H1 (cell line): ENCODE data around the gene WWC1.

ENCODE experiments used
- BRCA1 ChIP-seq: IDR thresholded peaks from 2 replicates; pipeline ENCODE4 v1.6.1; 2012; ENCODE audit warnings: low read depth, low read length, improper control_type of control experiment
- CEBPB ChIP-seq: IDR thresholded peaks from 2 replicates; pipeline ENCODE4 v1.6.1; 2012; ENCODE audit warnings: low read depth, low read length
- EP300 ChIP-seq, 2 experiments: IDR thresholded peaks; 1 replicate in 1 of 2; 2 replicates in 1 of 2; pipeline ENCODE4 v1.6.1; 2011 to 2012; ENCODE audit warnings: low read depth in 2 of 2, low read length in 2 of 2, mild to moderate bottlenecking in 2 of 2, borderline replicate concordance in 1 of 2, inconsistent platforms in 1 of 2, moderate library complexity in 1 of 2
- EZH2 ChIP-seq: fragments of 200-600 bp; sonication (generic); IDR thresholded peaks from 2 replicates; pipeline ENCODE4 v1.7.1; 2012; ENCODE audit warnings: low read depth, mild to moderate bottlenecking, moderate library complexity, low read length, inconsistent platforms; ENCODE audit not compliant: severe bottlenecking
- POLR2A ChIP-seq, 2 experiments: IDR thresholded peaks; 1 replicate in 1 of 2; 2 replicates in 1 of 2; pipeline ENCODE4 v1.6.1; 2011; ENCODE audit warnings: low read depth in 2 of 2, low read length in 2 of 2, mild to moderate bottlenecking in 2 of 2; ENCODE audit errors: control extremely low read depth in 1 of 2
- POLR2AphosphoS5 ChIP-seq: IDR thresholded peaks from 2 replicates; pipeline ENCODE4 v1.6.1; 2011; ENCODE audit warnings: low read depth, low read length
- SP1 ChIP-seq: IDR thresholded peaks from 2 replicates; pipeline ENCODE4 v1.6.1; 2011; ENCODE audit warnings: low read depth, low read length
- TAF1 ChIP-seq: IDR thresholded peaks from 2 replicates; pipeline ENCODE4 v1.6.1; 2011; ENCODE audit warnings: mild to moderate bottlenecking, low read depth, low read length
- YY1 ChIP-seq: IDR thresholded peaks from 2 replicates; pipeline ENCODE4 v1.6.1; 2011; ENCODE audit warnings: low read depth, mild to moderate bottlenecking, low read length
- TF ChIP-seq, protein P1 (sequence below), 3 experiments: IDR thresholded peaks; 1 replicate in 2 of 3; 2 replicates in 1 of 3; pipeline versions ENCODE4 v1.5.1 to v1.6.1; 2011; ENCODE audit warnings: low read length in 3 of 3, mild to moderate bottlenecking in 3 of 3, inconsistent platforms in 2 of 3, low read depth in 1 of 3, moderate library complexity in 1 of 3; ENCODE audit not compliant: insufficient read depth in 1 of 3; ENCODE audit errors: control extremely low read depth in 1 of 3
- TF ChIP-seq, protein P2 (sequence below): IDR thresholded peaks from 2 replicates; pipeline ENCODE4 v1.6.1; 2011; ENCODE audit warnings: low read length, improper control_type of control experiment
- TF ChIP-seq, protein P3 (sequence below): IDR thresholded peaks from 2 replicates; pipeline ENCODE4 v1.6.1; 2012; ENCODE audit warnings: inconsistent platforms

DNA sequence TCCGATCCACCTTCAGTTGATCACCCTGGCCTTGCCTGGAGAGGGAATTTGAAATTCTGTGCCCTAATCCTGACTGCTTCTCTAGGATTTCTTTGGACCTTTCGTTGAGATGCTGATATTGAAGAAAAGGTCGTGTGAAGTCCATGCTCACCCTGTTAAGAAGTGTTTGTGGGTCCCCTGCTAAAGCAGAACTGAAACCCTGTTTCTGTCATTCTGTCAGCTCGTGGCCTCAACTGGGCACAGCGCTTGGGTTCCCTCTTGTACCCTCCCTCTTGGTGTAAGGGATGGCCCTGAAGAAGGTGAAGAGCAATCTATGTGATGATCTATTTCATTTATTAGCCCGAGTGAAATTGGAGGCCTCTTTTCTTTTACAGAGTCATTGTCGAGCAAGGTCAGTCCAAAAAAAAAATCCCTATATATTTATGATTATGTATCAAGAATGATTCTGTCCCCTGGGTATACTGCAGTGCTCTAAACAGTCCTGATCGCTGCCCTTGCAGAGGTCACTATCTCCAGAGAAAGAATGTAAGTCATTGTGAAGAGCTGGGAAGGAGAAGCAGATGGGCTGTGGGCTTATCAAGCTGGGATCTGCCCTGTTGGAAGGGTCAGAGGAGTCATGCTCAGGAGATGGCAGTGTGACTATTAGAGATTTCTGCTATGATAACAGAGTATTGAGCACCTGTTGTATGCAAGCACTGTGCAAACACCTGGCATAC, 56.1 kb downstream of the WWC1 start:
- TF ChIP-seq, protein P1, sequence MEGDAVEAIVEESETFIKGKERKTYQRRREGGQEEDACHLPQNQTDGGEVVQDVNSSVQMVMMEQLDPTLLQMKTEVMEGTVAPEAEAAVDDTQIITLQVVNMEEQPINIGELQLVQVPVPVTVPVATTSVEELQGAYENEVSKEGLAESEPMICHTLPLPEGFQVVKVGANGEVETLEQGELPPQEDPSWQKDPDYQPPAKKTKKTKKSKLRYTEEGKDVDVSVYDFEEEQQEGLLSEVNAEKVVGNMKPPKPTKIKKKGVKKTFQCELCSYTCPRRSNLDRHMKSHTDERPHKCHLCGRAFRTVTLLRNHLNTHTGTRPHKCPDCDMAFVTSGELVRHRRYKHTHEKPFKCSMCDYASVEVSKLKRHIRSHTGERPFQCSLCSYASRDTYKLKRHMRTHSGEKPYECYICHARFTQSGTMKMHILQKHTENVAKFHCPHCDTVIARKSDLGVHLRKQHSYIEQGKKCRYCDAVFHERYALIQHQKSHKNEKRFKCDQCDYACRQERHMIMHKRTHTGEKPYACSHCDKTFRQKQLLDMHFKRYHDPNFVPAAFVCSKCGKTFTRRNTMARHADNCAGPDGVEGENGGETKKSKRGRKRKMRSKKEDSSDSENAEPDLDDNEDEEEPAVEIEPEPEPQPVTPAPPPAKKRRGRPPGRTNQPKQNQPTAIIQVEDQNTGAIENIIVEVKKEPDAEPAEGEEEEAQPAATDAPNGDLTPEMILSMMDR (IDR thresholded peaks at IDR 0.05; ENCODE audit: control extremely low read depth in 1 of 3, insufficient read depth in 1 of 3, low read depth in 1 of 3, low read length in 3 of 3), result no peak
- TF ChIP-seq, protein P2, sequence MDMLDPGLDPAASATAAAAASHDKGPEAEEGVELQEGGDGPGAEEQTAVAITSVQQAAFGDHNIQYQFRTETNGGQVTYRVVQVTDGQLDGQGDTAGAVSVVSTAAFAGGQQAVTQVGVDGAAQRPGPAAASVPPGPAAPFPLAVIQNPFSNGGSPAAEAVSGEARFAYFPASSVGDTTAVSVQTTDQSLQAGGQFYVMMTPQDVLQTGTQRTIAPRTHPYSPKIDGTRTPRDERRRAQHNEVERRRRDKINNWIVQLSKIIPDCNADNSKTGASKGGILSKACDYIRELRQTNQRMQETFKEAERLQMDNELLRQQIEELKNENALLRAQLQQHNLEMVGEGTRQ, result no peak
- no peak for TF ChIP-seq POLR2AphosphoS5
- no peak for TF ChIP-seq EZH2
- TF ChIP-seq TAF1, result no peak
- TF ChIP-seq CEBPB, result no peak
- TF ChIP-seq POLR2A (IDR thresholded peaks at IDR 0.05; ENCODE audit: control extremely low read depth in 1 of 2, low read depth in 2 of 2, low read length in 2 of 2), result no peak
- TF ChIP-seq, protein P3, sequence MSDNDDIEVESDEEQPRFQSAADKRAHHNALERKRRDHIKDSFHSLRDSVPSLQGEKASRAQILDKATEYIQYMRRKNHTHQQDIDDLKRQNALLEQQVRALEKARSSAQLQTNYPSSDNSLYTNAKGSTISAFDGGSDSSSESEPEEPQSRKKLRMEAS, result no peak
- no peak for TF ChIP-seq YY1
- TF ChIP-seq SP1, result no peak
- no peak for TF ChIP-seq BRCA1
- no peak for TF ChIP-seq EP300 (IDR thresholded peaks at IDR 0.05; ENCODE audit: borderline replicate concordance in 1 of 2, low read depth in 2 of 2, low read length in 2 of 2)
